GDM1 (cell line): Measurements from ENCODE around the gene ZNF610.
A peak's percentile ranks its signal among the peaks of the same experiment; 100 is the strongest.
"Not testable (repeated sequence)": the region's sequence is repeated elsewhere in the genome, so short reads cannot be mapped to it uniquely, and the experiment has no call there.

Source experiments
- DNase-seq: peaks from one replicate; lab custom pipeline; 2025; lab: John Stamatoyannopoulos, UW

The ZNF610 gene

GRCh38 chr19:52336117-52336790, at the start of gene ZNF610:
Gene ZNF610, plus strand, starts transcription at chr19:52336243. Its CDS starts 12,930 bp downstream, at chr19:52349173.
- DNase-seq: peak; percentile 82

- no peak for DNase-seq
These were observed 49.8 kb upstream of the ZNF610 start for GRCh38 chr19:52286256-52286655.

- DNase-seq: no peak
These were observed 44.3 kb upstream of the ZNF610 start for GRCh38 chr19:52291781-52292180.

GRCh38 chr19:52292946-52293345, 43.1 kb upstream of the ZNF610 start:
- DNase-seq: not testable (repeated sequence)

- no peak for DNase-seq
These were observed 39.7 kb upstream of the ZNF610 start for GRCh38 chr19:52296400-52296772.

GRCh38 chr19:52296773-52297600, 39.1 kb upstream of the ZNF610 start, which contains the start of gene ZNF480:
Gene ZNF480, plus strand, starts transcription at chr19:52297169. Its CDS starts 3,244 bp downstream, at chr19:52300413.
- peak; percentile 68 for DNase-seq

GRCh38 chr19:52297601-52298364, 38.3 kb upstream of the ZNF610 start:
- no peak for DNase-seq

GRCh38 chr19:52307275-52307674, 28.8 kb upstream of the ZNF610 start:
- no peak for DNase-seq

GRCh38 chr19:52322429-52322828, 13.6 kb upstream of the ZNF610 start:
- no peak for DNase-seq

GRCh38 chr19:52331757-52332156, 4.3 kb upstream of the ZNF610 start:
- no peak for DNase-seq

GRCh38 chr19:52335768-52336116, 301 bp upstream of the ZNF610 start:
- no peak for DNase-seq

- no peak for DNase-seq
These were observed 843 bp downstream of the ZNF610 start for GRCh38 chr19:52336791-52337381.

- not testable (repeated sequence) for DNase-seq
These were observed 3.0 kb downstream of the ZNF610 start for GRCh38 chr19:52339022-52339421.

- peak; percentile 8 for DNase-seq
These were observed 7.5 kb downstream of the ZNF610 start for GRCh38 chr19:52343548-52343947.

GRCh38 chr19:52345162-52345561, 9.1 kb downstream of the ZNF610 start:
- DNase-seq: no peak

GRCh38 chr19:52351512-52351911, 15.5 kb downstream of the ZNF610 start:
- DNase-seq: no peak

- DNase-seq: no peak
These were observed 30.4 kb downstream of the ZNF610 start for GRCh38 chr19:52366414-52366824.

- no peak for DNase-seq
These were observed 33.7 kb downstream of the ZNF610 start, which contains the start of gene ZNF880 for GRCh38 chr19:52369559-52370340. Gene ZNF880, plus strand, starts transcription at chr19:52369923. Its CDS starts 43 bp downstream, at chr19:52369966.

GRCh38 chr19:52370341-52370710, 34.3 kb downstream of the ZNF610 start:
- no peak for DNase-seq

GRCh38 chr19:52391135-52391534, 55.1 kb downstream of the ZNF610 start:
- DNase-seq: no peak
